Right lobe of liver (tissue), 6 donors: ENCODE data around the gene KCMF1. TPM values are rescaled to one million over a fixed set of nuclear protein-coding genes. Genes with fewer than 3 reads are reported as not detected.

Experiments used
- ATAC-seq, 4 donors: fragments of 200-7000 bp; cut with Tn5 transposase; one replicate each; pipeline ENCODE4 v1.9.1; 2020; ENCODE audit warnings: mild to moderate bottlenecking in 4 of 4, moderate library complexity in 4 of 4
- DNase-seq, 3 donors: peaks; one replicate each; pipeline ENCODE4 v3.0.0-alpha.2; 2020
- H3K27ac ChIP-seq, 3 donors: fragments of 200-600 bp; one replicate each; pipeline ENCODE4 v1.8.0; 2022
- H3K27me3 ChIP-seq, 2 donors: fragments of 200-600 bp; one replicate each; pipeline ENCODE4 v1.8.0; 2022
- H3K36me3 ChIP-seq, 4 donors: fragments of 200-600 bp; sonication (generic) in 1 of 4; one replicate each; pipeline versions ENCODE4 v1.5.1 to v1.8.0; 2017 to 2022; ENCODE audit warnings: control low read depth in 1 of 4
- H3K4me1 ChIP-seq, 4 donors: fragments of 200-600 bp; sonication (generic) in 1 of 4; one replicate each; pipeline versions ENCODE4 v1.5.1 to v1.8.0; 2017 to 2022; ENCODE audit warnings: control low read depth in 1 of 4
- H3K4me3 ChIP-seq, 3 donors: fragments of 200-600 bp; one replicate each; pipeline ENCODE4 v1.8.0; 2022
- H3K9me3 ChIP-seq, 4 donors: fragments of 200-600 bp; sonication (generic) in 1 of 4; one replicate each; pipeline versions ENCODE4 v1.5.1 to v1.8.0; 2017 to 2022; ENCODE audit warnings: control low read depth in 1 of 4
- CTCF ChIP-seq, 4 donors: fragments of 200-600 bp in 3 of 4; fragments of 450-650 bp in 1 of 4; IDR thresholded peaks; one replicate each; pipeline versions ENCODE4 v1.5.1 to v1.8.0; 2016 to 2022; ENCODE audit warnings: antibody characterized with exemption in 4 of 4, mild to moderate bottlenecking in 2 of 4
- POLR2A ChIP-seq: fragments of 450-650 bp; IDR thresholded peaks from one replicate; pipeline ENCODE4 v1.6.1; 2017; ENCODE audit warnings: antibody characterized with exemption, mild to moderate bottlenecking
- WGBS: methylation state at CpG from one replicate; pipeline ENCODE4 v1.1.6; 2018; ENCODE audit warnings: low coverage, low lambda C conversion rate; ENCODE audit not compliant: insufficient coverage; ENCODE audit errors: missing lambda C conversion rate; 5-methylcytosine and 5-hydroxymethylcytosine counted together
- intact Hi-C, 2 donors: fragments of 100-400 bp; cut with DNase I; formaldehyde crosslinking; loops; one replicate each; pipeline versions ENCODE4 v1.11.2 to v1.14.1; 2022
- long read RNA-seq: library from polyadenylated mRNA; unstranded; transcript quantifications from one replicate; pipeline ENCODE4 v2.0.0, GENCODE V29; 2019
- total RNA-seq, 6 experiments: library from RNA; depleted of rRNA in 2 of 6; stranded (reverse); fragments of >200 nt in 2 of 6; fragmentation: NEBNext Ultra II Directional in 3 of 6; extraction: Animal tissue kit (Norgen Biotek cat#: 25700) in 3 of 6; gene quantifications; one replicate each; pipeline versions ENCODE4 v1.1.0 to v1.2.4, GENCODE V29; 2016 to 2023
- donor health status: DM: no; HTN: yes; CAD: no.
- donor health status: DM: no; HTN: no; CAD: no.
- donor health status: DM: no; HTN: no; CAD: no.
- donor health status: DM: no; HTN: yes; CAD: no.
- donor health status: DM: no; HTN: yes; CAD: no.

Gene KCMF1
- 10 to 100 TPM; 28.6 to 45.3 (median 35.4) TPM for total RNA-seq
- long read RNA-seq, partial matches to known transcripts: 0 of 2 reads
- long read RNA-seq, other reads (novel, unspliced or antisense): 2 of 2 reads

GRCh38 chr2:84970868-84971509, at the start of gene KCMF1:
Gene KCMF1, plus strand, starts transcription at chr2:84971161. Its CDS starts 291 bp downstream, at chr2:84971452.
- WGBS: no CpG with 5 or more reads among the region's 102 CpGs
- DNase-seq (peak; percentile 92), ATAC-seq (peak; percentile 71 to 89 (median 76))
- H3K4me1 ChIP-seq: peaks cover 0 to 30% (median 9%) of the 10 kb centered on the region in 4 donors
- intact Hi-C loops: no loop called here
- peak within 1 kb of the TSS; percentile 76 to 90 (median 76) for H3K4me3 ChIP-seq
- H3K27ac ChIP-seq: peak within 1 kb of the TSS; percentile 86 to 95 (median 94)
- TF ChIP-seq POLR2A (no peak), CTCF (IDR thresholded peaks at IDR 0.05) (no peak)
- H3K36me3 ChIP-seq: peaks cover 0 to 3% (median 0%) of the 10 kb centered on the region in 4 donors
- no peaks in the 10 kb centered on the region for H3K27me3 ChIP-seq
- H3K9me3 ChIP-seq: no peaks in the 10 kb centered on the region

- peaks cover 0 to 12% (median 2%) of the 10 kb centered on the region in 4 donors for H3K4me1 ChIP-seq
- intact Hi-C loops: no loop called here
- DNase-seq: no peak
Measured at GRCh38 chr2:84923009-84923408, 48.0 kb upstream of the KCMF1 start.

GRCh38 chr2:84924173-84925106, 46.5 kb upstream of the KCMF1 start:
- Histone ChIP-seq H3K36me3 (no peaks in the 10 kb centered on the region), H3K9me3 (no peaks in the 10 kb centered on the region), H3K27me3 (no peaks in the 10 kb centered on the region), H3K4me1 (peaks cover 0 to 12% (median 2%) of the 10 kb centered on the region in 4 donors), H3K4me3 (no peak overlapping the region), H3K27ac (no peak overlapping the region)
- no peak for DNase-seq
- peak in 1 of 4 donors; percentile 8 for ATAC-seq
- intact Hi-C loops: no loop called here
- TF ChIP-seq POLR2A (no peak), CTCF (IDR thresholded peaks at IDR 0.05) (no peak)
- 48% methylated on average over 9 of the region's 9 CpGs for WGBS

More at GRCh38 chr2:84923009-84923408, 48.0 kb upstream of the KCMF1 start:
- H3K27ac ChIP-seq: no peak overlapping the region
- ATAC-seq: no peak
- H3K9me3 ChIP-seq: no peaks in the 10 kb centered on the region
- no peaks in the 10 kb centered on the region for H3K27me3 ChIP-seq
- H3K4me3 ChIP-seq: no peak overlapping the region
- no peak for TF ChIP-seq POLR2A
- no peak for TF ChIP-seq CTCF (IDR thresholded peaks at IDR 0.05)
- no peaks in the 10 kb centered on the region for H3K36me3 ChIP-seq

GRCh38 chr2:84925336-84925723, 45.6 kb upstream of the KCMF1 start:
- Histone ChIP-seq H3K27ac (no peak overlapping the region), H3K4me1 (peaks cover 0 to 12% (median 2%) of the 10 kb centered on the region in 4 donors), H3K9me3 (no peaks in the 10 kb centered on the region), H3K4me3 (no peak overlapping the region), H3K27me3 (no peaks in the 10 kb centered on the region), H3K36me3 (no peaks in the 10 kb centered on the region)
- ATAC-seq (no peak), DNase-seq (no peak)
- no peak for TF ChIP-seq CTCF (IDR thresholded peaks at IDR 0.05)
- no peak for TF ChIP-seq POLR2A
- intact Hi-C loops: no loop called here
- WGBS: 100% methylated on average over 2 of the region's 2 CpGs
